ENCODE measurements around the gene LRRC46. TPM values are rescaled to one million over a fixed set of nuclear protein-coding genes. Genes with fewer than 3 reads are reported as not detected.

The LRRC46 gene
- total and polyA plus RNA-seq, 9 of the 15 experiments (the other 6 are each of a cell fraction or from before 2014, with no cell fraction given) = 0.39 to 1.4 (median 0.53) TPM; not detected in 1

- no peak for TF ChIP-seq MTA3 (IDR thresholded peaks at IDR 0.05; ENCODE audit: borderline replicate concordance)
- TF ChIP-seq SRSF1 (IDR thresholded peaks at IDR 0.05; ENCODE audit: low read depth, low read length) = no peak
- no peak for TF ChIP-seq ZNF224 (CRISPR knock-in tag; IDR thresholded peaks at IDR 0.05)
- peak; percentile 40 for TF ChIP-seq EGR1 (conservative IDR thresholded peaks at IDR 0.05)
- TF ChIP-seq NR2F6 (CRISPR knock-in tag; IDR thresholded peaks at IDR 0.05) = no peak
- no peak for TF ChIP-seq PHB (CRISPR knock-in tag; IDR thresholded peaks at IDR 0.05)
- TF ChIP-seq FOXJ2 (tag; IDR thresholded peaks at IDR 0.05) = no peak
- TF ChIP-seq HDAC8 (tag; IDR thresholded peaks at IDR 0.05) = no peak
- no peak for TF ChIP-seq ZNF41 (CRISPR knock-in tag; conservative IDR thresholded peaks at IDR 0.05)
- no peak for TF ChIP-seq ATF2 (CRISPR knock-in tag; IDR thresholded peaks at IDR 0.05)
- peak; percentile 73 for TF ChIP-seq VEZF1 (CRISPR knock-in tag; IDR thresholded peaks at IDR 0.05)
- no peak for TF ChIP-seq PURB (CRISPR knock-in tag; IDR thresholded peaks at IDR 0.05; ENCODE audit: low read depth)
- TF ChIP-seq HDAC6 (IDR thresholded peaks at IDR 0.05; ENCODE audit: low read depth, low read length) = no peak
- TF ChIP-seq CBX5 (IDR thresholded peaks at IDR 0.05; ENCODE audit: borderline replicate concordance, low read depth) = no peak
- TF ChIP-seq ZNF253 (CRISPR knock-in tag; conservative IDR thresholded peaks at IDR 0.05) = no peak
Measured at GRCh38 chr17:47883589-47884426, 52.3 kb downstream of the LRRC46 start (continued).
